Inflammatory macrophage treated with lipopolysaccharide for 1 hour (primary cell): ENCODE results near the gene SLC66A1.

ENCODE experiments used
- DNase-seq, 2 donors: peaks; one replicate each; pipeline ENCODE4 v3.0.0-alpha.2; 2020 to 2022

SLC66A1 gene

GRCh38 chr1:19305880-19306279, 6.2 kb upstream of the SLC66A1 start:
- no peak for DNase-seq

GRCh38 chr1:19306941-19307340, 5.2 kb upstream of the SLC66A1 start:
- no peak for DNase-seq

- DNase-seq: no peak
These were observed 4.2 kb upstream of the SLC66A1 start for GRCh38 chr1:19307794-19308508.

GRCh38 chr1:19308509-19308907, 3.6 kb upstream of the SLC66A1 start:
- DNase-seq: no peak

GRCh38 chr1:19309123-19309813, 2.9 kb upstream of the SLC66A1 start:
- no peak for DNase-seq

- DNase-seq: no peak
These were observed 2.1 kb upstream of the SLC66A1 start for GRCh38 chr1:19310061-19310460.

GRCh38 chr1:19310720-19311502, 1.2 kb upstream of the SLC66A1 start:
- no peak for DNase-seq

GRCh38 chr1:19311503-19311930, 609 bp upstream of the SLC66A1 start:
- no peak for DNase-seq

GRCh38 chr1:19312782-19313635, 883 bp downstream of the SLC66A1 start:
- peak in 1 of 2 donors; percentile 54 for DNase-seq

GRCh38 chr1:19313636-19313959, 1.5 kb downstream of the SLC66A1 start:
- DNase-seq: no peak

- DNase-seq: no peak
These were observed 2.1 kb downstream of the SLC66A1 start for GRCh38 chr1:19313961-19314882.

GRCh38 chr1:19315378-19316198, 3.5 kb downstream of the SLC66A1 start:
- DNase-seq: peak; percentile 21 to 73

GRCh38 chr1:19317126-19317910, 5.2 kb downstream of the SLC66A1 start:
- DNase-seq: no peak

- no peak for DNase-seq
These were observed 7.1 kb downstream of the SLC66A1 start for GRCh38 chr1:19319196-19319595.

GRCh38 chr1:19321071-19321470, 8.9 kb downstream of the SLC66A1 start:
- DNase-seq: no peak

GRCh38 chr1:19322481-19322880, 10.4 kb downstream of the SLC66A1 start:
- no peak for DNase-seq

GRCh38 chr1:19323987-19324664, 12.0 kb downstream of the SLC66A1 start:
- DNase-seq: no peak

- no peak for DNase-seq
These were observed 12.5 kb downstream of the SLC66A1 start for GRCh38 chr1:19324665-19324990.

- no peak for DNase-seq
These were observed 13.3 kb downstream of the SLC66A1 start for GRCh38 chr1:19325368-19325957.
